SK-N-SH treated with all-trans-retinoic acid at 6 μM for 48 hours (cell line): ENCODE data around the gene PAQR8.

Source experiments
- BACH2 ChIP-seq: fragments of 250-450 bp; sonication (Bioruptor Pico); IDR thresholded peaks from 2 replicates; pipeline ENCODE4 v1.9.0; 2021; ENCODE audit warnings: mild to moderate bottlenecking, borderline replicate concordance
- CREB5 ChIP-seq: fragments of 250-450 bp; sonication (Bioruptor Pico); IDR thresholded peaks from 2 replicates; pipeline ENCODE4 v1.5.1; 2020; ENCODE audit warnings: low read depth, mild to moderate bottlenecking, moderate library complexity
- CSDC2 ChIP-seq: fragments of 250-450 bp; sonication (Bioruptor Pico); IDR thresholded peaks from 2 replicates; pipeline ENCODE4 v1.5.0; 2020; ENCODE audit warnings: mild to moderate bottlenecking, moderate library complexity
- ESRRG ChIP-seq: fragments of 250-450 bp; sonication (Bioruptor Pico); IDR thresholded peaks from 2 replicates; pipeline ENCODE4 v1.6.1; 2021; ENCODE audit warnings: mild to moderate bottlenecking
- GLIS3 ChIP-seq: fragments of 250-450 bp; sonication (Bioruptor Pico); IDR thresholded peaks from 2 replicates; pipeline ENCODE4 v1.5.0; 2020; ENCODE audit warnings: mild to moderate bottlenecking, moderate library complexity
- ISL1 ChIP-seq: fragments of 250-450 bp; sonication (Bioruptor Pico); IDR thresholded peaks from 2 replicates; pipeline ENCODE4 v2.1.2; 2022; ENCODE audit warnings: mild to moderate bottlenecking, moderate library complexity
- OSR1 ChIP-seq: fragments of 250-450 bp; sonication (Bioruptor Pico); IDR thresholded peaks from 2 replicates; pipeline ENCODE4 v1.8.0; 2022; ENCODE audit warnings: moderate library complexity, mild to moderate bottlenecking, inconsistent platforms
- PATZ1 ChIP-seq: fragments of 250-450 bp; sonication (Bioruptor Pico); IDR thresholded peaks from 2 replicates; pipeline ENCODE4 v1.8.0; 2020; ENCODE audit warnings: mild to moderate bottlenecking, moderate library complexity, borderline replicate concordance
- RARB ChIP-seq: fragments of 250-450 bp; sonication (Bioruptor Pico); IDR thresholded peaks from 2 replicates; pipeline ENCODE4 v1.8.0; 2021; ENCODE audit warnings: mild to moderate bottlenecking, moderate library complexity
- TSHZ2 ChIP-seq: fragments of 250-450 bp; sonication (Bioruptor Pico); IDR thresholded peaks from 2 replicates; pipeline ENCODE4 v1.5.0; 2020; ENCODE audit warnings: mild to moderate bottlenecking, moderate library complexity
- ZC3H10 ChIP-seq: fragments of 250-450 bp; sonication (Bioruptor Pico); IDR thresholded peaks from 2 replicates; pipeline ENCODE4 v1.5.1; 2021; ENCODE audit warnings: mild to moderate bottlenecking, moderate library complexity
- ZFP3 ChIP-seq: fragments of 250-450 bp; sonication (Bioruptor Pico); IDR thresholded peaks from 2 replicates; pipeline ENCODE4 v1.5.0; 2020; ENCODE audit warnings: mild to moderate bottlenecking, moderate library complexity
- ZNF70 ChIP-seq: fragments of 450-650 bp; formaldehyde crosslinking; IDR thresholded peaks from 2 replicates; pipeline ENCODE4 v1.5.0; 2020; ENCODE audit warnings: mild to moderate bottlenecking, moderate library complexity
- ZNF8 ChIP-seq: fragments of 450-650 bp; formaldehyde crosslinking; IDR thresholded peaks from 2 replicates; pipeline ENCODE4 v1.5.0; 2020; ENCODE audit warnings: mild to moderate bottlenecking, moderate library complexity

- TF ChIP-seq ZC3H10 (CRISPR knock-in tag) (no peak), ZNF8 (CRISPR knock-in tag) (no peak), CREB5 (CRISPR knock-in tag) (no peak), RARB (CRISPR knock-in tag) (no peak), CSDC2 (CRISPR knock-in tag) (no peak), ZNF70 (no peak), BACH2 (CRISPR knock-in tag) (no peak), TSHZ2 (CRISPR knock-in tag) (peak; percentile 70; the same call in 1 of the 2 replicates), ESRRG (CRISPR knock-in tag) (no peak), ISL1 (CRISPR knock-in tag) (no peak), PATZ1 (no peak), OSR1 (CRISPR knock-in tag) (no peak), ZFP3 (no peak), GLIS3 (CRISPR knock-in tag) (no peak)
Observed at GRCh38 chr6:52360028-52360427, 1.9 kb upstream of the PAQR8 start.
